Peyer's patch (tissue), 4 donors: Measurements from ENCODE around the gene CNKSR3. TPM values are rescaled to one million over a fixed set of nuclear protein-coding genes. Genes with fewer than 3 reads are reported as not detected.
A peak's percentile ranks its signal among the peaks of the same experiment; 100 is the strongest.

Experiments used
- DNase-seq, 3 donors: peaks; one replicate each; pipeline ENCODE4 v3.0.0-alpha.2; 2017 to 2019
- H3K27ac ChIP-seq, 4 donors: fragments of 200-600 bp; sonication (generic); one replicate each; pipeline ENCODE4 v1.5.1; 2016 to 2019
- H3K27me3 ChIP-seq, 2 donors: fragments of 200-600 bp; sonication (generic); one replicate each; pipeline ENCODE4 v1.5.1; 2019
- H3K36me3 ChIP-seq, 3 donors: fragments of 200-600 bp; sonication (generic); one replicate each; pipeline ENCODE4 v1.5.1; 2016 to 2019
- H3K4me1 ChIP-seq, 4 donors: fragments of 200-600 bp; sonication (generic); one replicate each; pipeline ENCODE4 v1.5.1; 2016 to 2019
- H3K4me3 ChIP-seq, 4 donors: fragments of 200-600 bp; sonication (generic); 1 replicate in 3 of 4; 2 replicates in 1 of 4; pipeline ENCODE4 v1.5.1; 2016 to 2019; ENCODE audit warnings: mild to moderate bottlenecking in 1 of 4
- H3K9me3 ChIP-seq, 4 donors: fragments of 200-600 bp; sonication (generic); one replicate each; pipeline ENCODE4 v1.5.1; 2016 to 2019; ENCODE audit warnings: mild to moderate bottlenecking in 1 of 4
- CTCF ChIP-seq, 6 experiments: fragments of 450-650 bp in 4 of 6; fragments of 200-600 bp in 2 of 6; sonication (generic) in 1 of 6; IDR thresholded peaks; one replicate each; pipeline ENCODE4 v1.5.1; 2017 to 2019; ENCODE audit warnings: antibody characterized with exemption in 6 of 6, mild to moderate bottlenecking in 3 of 6, moderate library complexity in 1 of 6
- POLR2A ChIP-seq, 2 donors: fragments of 450-650 bp; IDR thresholded peaks; one replicate each; pipeline ENCODE4 v1.5.1; 2017; ENCODE audit warnings: antibody characterized with exemption in 2 of 2, mild to moderate bottlenecking in 2 of 2, moderate library complexity in 2 of 2
- total RNA-seq, 4 donors: library from RNA; depleted of rRNA; stranded (reverse); fragments of >200 nt; gene quantifications; one replicate each; pipeline ENCODE4 v1.1.0, GENCODE V29; 2016

The CNKSR3 gene
- total RNA-seq, 4 donors from 2014 or later = 29.6 to 34.5 (median 30.1) TPM

GRCh38 chr6:154535851-154536250 lies 25.4 kb upstream of the CNKSR3 start:
- H3K27me3 ChIP-seq = no peaks in the 10 kb centered on the region
- DNase-seq = no peak

DNA sequence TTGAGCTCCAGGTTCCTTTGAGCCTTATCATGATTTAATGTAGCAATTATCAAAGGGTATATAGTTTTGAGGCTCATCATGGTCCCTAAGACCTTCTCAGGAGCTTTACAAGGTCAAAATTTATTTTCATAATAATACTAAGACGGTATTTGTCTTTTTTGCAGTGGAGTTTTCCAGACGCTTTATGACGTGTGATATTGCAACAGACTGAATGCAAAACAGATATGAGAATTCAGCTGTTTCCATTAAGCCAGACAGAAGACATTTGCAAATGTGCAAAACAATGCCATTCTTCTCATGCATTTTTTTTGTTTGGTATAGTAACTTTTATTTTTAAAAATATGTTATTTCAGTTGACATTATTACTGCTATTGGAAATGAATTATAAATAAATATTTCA lies 24.7 kb upstream of the CNKSR3 start:
- H3K27me3 ChIP-seq = no peaks in the 10 kb centered on the region
- H3K27ac ChIP-seq = no peak overlapping the region

More at GRCh38 chr6:154535851-154536250, 25.4 kb upstream of the CNKSR3 start:
- no peak for TF ChIP-seq POLR2A (IDR thresholded peaks at IDR 0.05)
- TF ChIP-seq CTCF (IDR thresholded peaks at IDR 0.05) = no peak
- Histone ChIP-seq H3K9me3 (no peaks in the 10 kb centered on the region), H3K4me3 (no peak overlapping the region), H3K27ac (no peak overlapping the region), H3K36me3 (no peaks in the 10 kb centered on the region), H3K4me1 (peaks cover 0 to 19% (median 0%) of the 10 kb centered on the region in 4 donors)

GRCh38 chr6:154534531-154534930 lies 24.0 kb upstream of the CNKSR3 start:
- Histone ChIP-seq H3K9me3 (no peaks in the 10 kb centered on the region), H3K4me3 (no peak overlapping the region), H3K27ac (no peak overlapping the region), H3K36me3 (no peaks in the 10 kb centered on the region), H3K27me3 (no peaks in the 10 kb centered on the region), H3K4me1 (peaks cover 0 to 21% (median 1%) of the 10 kb centered on the region in 4 donors)
- no peak for DNase-seq
- TF ChIP-seq CTCF (IDR thresholded peaks at IDR 0.05) = no peak
- no peak for TF ChIP-seq POLR2A (IDR thresholded peaks at IDR 0.05)

More for the DNA sequence above, 24.7 kb upstream of the CNKSR3 start:
- TF ChIP-seq CTCF (IDR thresholded peaks at IDR 0.05) = no peak
- no peak for TF ChIP-seq POLR2A (IDR thresholded peaks at IDR 0.05)
- H3K4me1 ChIP-seq = peaks cover 0 to 21% (median 1%) of the 10 kb centered on the region in 4 donors
- DNase-seq = no peak
- no peaks in the 10 kb centered on the region for H3K36me3 ChIP-seq
- no peaks in the 10 kb centered on the region for H3K9me3 ChIP-seq
- H3K4me3 ChIP-seq = no peak overlapping the region

DNA sequence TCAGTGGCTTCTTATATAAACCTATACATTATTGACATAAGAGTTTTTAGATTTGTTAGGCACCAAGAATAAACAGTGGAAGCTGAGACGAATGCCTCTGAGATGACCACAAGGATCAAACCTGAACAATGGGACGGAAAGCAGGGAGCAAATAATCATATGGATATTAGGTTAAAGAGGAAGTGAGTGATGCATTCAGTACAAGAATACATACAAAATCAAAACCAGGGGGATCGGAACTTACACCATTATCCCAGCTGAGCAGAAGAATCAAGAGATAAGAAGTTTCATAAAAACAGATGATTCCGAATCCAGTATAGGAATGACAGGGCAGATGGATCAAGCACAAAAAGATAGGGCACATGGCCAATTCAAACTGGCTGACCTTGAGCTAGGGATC lies 21.9 kb upstream of the CNKSR3 start:
- no peaks in the 10 kb centered on the region for H3K27me3 ChIP-seq
- no peaks in the 10 kb centered on the region for H3K9me3 ChIP-seq
- TF ChIP-seq CTCF (IDR thresholded peaks at IDR 0.05) = no peak
- TF ChIP-seq POLR2A (IDR thresholded peaks at IDR 0.05) = no peak
- H3K4me1 ChIP-seq = peaks cover 0 to 12% (median 1%) of the 10 kb centered on the region in 4 donors
- no peak overlapping the region for H3K4me3 ChIP-seq
- H3K36me3 ChIP-seq = no peaks in the 10 kb centered on the region
- H3K27ac ChIP-seq = no peak overlapping the region
- no peak for DNase-seq

- no peak for DNase-seq
- peak overlapping the region in 2 of 4 donors; percentile 28 to 58 for H3K27ac ChIP-seq
- TF ChIP-seq CTCF (IDR thresholded peaks at IDR 0.05) = no peak
- no peak for TF ChIP-seq POLR2A (IDR thresholded peaks at IDR 0.05)
These were observed 19.5 kb upstream of the CNKSR3 start for GRCh38 chr6:154529957-154530356.

More at GRCh38 chr6:154529957-154530356, 19.5 kb upstream of the CNKSR3 start:
- H3K27me3 ChIP-seq = no peaks in the 10 kb centered on the region
- H3K36me3 ChIP-seq = no peaks in the 10 kb centered on the region
- peaks cover 0 to 3% (median 1%) of the 10 kb centered on the region in 4 donors for H3K4me1 ChIP-seq
- H3K9me3 ChIP-seq = no peaks in the 10 kb centered on the region
- H3K4me3 ChIP-seq = no peak overlapping the region
